ENCODE data around the gene MGLL. TPM values are rescaled to one million over a fixed set of nuclear protein-coding genes. Genes with fewer than 3 reads are reported as not detected.

Gene MGLL
- total and polyA plus RNA-seq, 4 donors = 9.4 to 277 (median 74.2) TPM

DNA sequence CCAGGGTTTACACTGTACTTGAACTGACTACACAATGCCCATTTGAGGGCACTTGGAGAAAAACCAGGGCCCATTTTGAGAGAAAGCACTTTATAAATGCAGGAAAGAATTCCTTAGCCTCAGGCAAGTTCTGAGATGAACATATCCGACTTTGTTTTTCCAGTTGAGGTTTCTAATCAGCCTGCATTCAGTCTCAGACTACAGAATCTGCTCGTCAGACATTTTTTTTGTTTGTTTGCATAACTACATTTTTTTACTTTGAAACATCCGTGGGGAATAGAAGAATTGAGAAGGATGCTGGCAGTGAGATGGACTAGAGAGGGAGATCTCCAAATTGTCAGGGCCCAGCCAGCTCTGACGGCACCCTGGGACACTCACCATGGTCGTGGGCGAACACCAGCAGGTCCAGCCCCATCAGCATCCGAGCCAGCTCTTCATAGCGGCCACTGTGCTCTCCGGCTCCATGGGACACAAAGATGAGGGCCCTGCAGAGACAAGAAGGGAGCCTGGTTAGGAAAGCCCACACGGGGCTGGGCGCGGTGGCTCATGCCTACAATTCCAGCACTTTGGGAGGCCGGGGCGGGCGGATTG is 40.8 kb downstream of the MGLL start:
- H3K4me3 ChIP-seq (ENCODE audit: low read depth in 1 of 3, low read length in 3 of 3) = no peak overlapping the region
- H3K36me3 ChIP-seq (ENCODE audit: control insufficient read depth in 4 of 4, insufficient read depth in 3 of 4, low read depth in 1 of 4, low read length in 3 of 4) = peaks cover 1 to 18% (median 13%) of the 10 kb centered on the region in 4 donors
- no peak for DNase-seq (ENCODE audit: low spot score)
- H3K9me3 ChIP-seq (ENCODE audit: control insufficient read depth in 4 of 4, low read length in 3 of 4) = peaks cover 0 to 5% (median 2%) of the 10 kb centered on the region in 4 donors
- no peak overlapping the region for H3K27ac ChIP-seq (ENCODE audit: low read depth in 1 of 2, low read length in 2 of 2)
- TF ChIP-seq SP1 (IDR thresholded peaks at IDR 0.05) = no peak
- TF ChIP-seq NR2F2 (IDR thresholded peaks at IDR 0.05) = no peak
- no peak for TF ChIP-seq RXRA (IDR thresholded peaks at IDR 0.05)
- TF ChIP-seq FOXA2 (IDR thresholded peaks at IDR 0.05) = no peak
- TF ChIP-seq TAF1 (conservative IDR thresholded peaks at IDR 0.05) = no peak
- no peak for TF ChIP-seq RAD21 (IDR thresholded peaks at IDR 0.05)
- TF ChIP-seq, protein P1, sequence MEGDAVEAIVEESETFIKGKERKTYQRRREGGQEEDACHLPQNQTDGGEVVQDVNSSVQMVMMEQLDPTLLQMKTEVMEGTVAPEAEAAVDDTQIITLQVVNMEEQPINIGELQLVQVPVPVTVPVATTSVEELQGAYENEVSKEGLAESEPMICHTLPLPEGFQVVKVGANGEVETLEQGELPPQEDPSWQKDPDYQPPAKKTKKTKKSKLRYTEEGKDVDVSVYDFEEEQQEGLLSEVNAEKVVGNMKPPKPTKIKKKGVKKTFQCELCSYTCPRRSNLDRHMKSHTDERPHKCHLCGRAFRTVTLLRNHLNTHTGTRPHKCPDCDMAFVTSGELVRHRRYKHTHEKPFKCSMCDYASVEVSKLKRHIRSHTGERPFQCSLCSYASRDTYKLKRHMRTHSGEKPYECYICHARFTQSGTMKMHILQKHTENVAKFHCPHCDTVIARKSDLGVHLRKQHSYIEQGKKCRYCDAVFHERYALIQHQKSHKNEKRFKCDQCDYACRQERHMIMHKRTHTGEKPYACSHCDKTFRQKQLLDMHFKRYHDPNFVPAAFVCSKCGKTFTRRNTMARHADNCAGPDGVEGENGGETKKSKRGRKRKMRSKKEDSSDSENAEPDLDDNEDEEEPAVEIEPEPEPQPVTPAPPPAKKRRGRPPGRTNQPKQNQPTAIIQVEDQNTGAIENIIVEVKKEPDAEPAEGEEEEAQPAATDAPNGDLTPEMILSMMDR (IDR thresholded peaks at IDR 0.05; ENCODE audit: low read depth, low read length, missing input control) = no peak
- TF ChIP-seq, protein P2, sequence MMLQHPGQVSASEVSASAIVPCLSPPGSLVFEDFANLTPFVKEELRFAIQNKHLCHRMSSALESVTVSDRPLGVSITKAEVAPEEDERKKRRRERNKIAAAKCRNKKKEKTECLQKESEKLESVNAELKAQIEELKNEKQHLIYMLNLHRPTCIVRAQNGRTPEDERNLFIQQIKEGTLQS (IDR thresholded peaks at IDR 0.05) = no peak
- TF ChIP-seq HNF4G (IDR thresholded peaks at IDR 0.05) = no peak
- TF ChIP-seq, protein P3, sequence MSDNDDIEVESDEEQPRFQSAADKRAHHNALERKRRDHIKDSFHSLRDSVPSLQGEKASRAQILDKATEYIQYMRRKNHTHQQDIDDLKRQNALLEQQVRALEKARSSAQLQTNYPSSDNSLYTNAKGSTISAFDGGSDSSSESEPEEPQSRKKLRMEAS (IDR thresholded peaks at IDR 0.05) = no peak
- no peak for TF ChIP-seq HNF4A (conservative IDR thresholded peaks at IDR 0.05)
- TF ChIP-seq FOXA1 (IDR thresholded peaks at IDR 0.05) = no peak
- no peak for TF ChIP-seq EGR1 (IDR thresholded peaks at IDR 0.05; ENCODE audit: low read depth in 2 of 2)
- TF ChIP-seq, protein P4, sequence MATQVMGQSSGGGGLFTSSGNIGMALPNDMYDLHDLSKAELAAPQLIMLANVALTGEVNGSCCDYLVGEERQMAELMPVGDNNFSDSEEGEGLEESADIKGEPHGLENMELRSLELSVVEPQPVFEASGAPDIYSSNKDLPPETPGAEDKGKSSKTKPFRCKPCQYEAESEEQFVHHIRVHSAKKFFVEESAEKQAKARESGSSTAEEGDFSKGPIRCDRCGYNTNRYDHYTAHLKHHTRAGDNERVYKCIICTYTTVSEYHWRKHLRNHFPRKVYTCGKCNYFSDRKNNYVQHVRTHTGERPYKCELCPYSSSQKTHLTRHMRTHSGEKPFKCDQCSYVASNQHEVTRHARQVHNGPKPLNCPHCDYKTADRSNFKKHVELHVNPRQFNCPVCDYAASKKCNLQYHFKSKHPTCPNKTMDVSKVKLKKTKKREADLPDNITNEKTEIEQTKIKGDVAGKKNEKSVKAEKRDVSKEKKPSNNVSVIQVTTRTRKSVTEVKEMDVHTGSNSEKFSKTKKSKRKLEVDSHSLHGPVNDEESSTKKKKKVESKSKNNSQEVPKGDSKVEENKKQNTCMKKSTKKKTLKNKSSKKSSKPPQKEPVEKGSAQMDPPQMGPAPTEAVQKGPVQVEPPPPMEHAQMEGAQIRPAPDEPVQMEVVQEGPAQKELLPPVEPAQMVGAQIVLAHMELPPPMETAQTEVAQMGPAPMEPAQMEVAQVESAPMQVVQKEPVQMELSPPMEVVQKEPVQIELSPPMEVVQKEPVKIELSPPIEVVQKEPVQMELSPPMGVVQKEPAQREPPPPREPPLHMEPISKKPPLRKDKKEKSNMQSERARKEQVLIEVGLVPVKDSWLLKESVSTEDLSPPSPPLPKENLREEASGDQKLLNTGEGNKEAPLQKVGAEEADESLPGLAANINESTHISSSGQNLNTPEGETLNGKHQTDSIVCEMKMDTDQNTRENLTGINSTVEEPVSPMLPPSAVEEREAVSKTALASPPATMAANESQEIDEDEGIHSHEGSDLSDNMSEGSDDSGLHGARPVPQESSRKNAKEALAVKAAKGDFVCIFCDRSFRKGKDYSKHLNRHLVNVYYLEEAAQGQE (IDR thresholded peaks at IDR 0.05) = no peak
- no peak for TF ChIP-seq GABPA (IDR thresholded peaks at IDR 0.05 in 1 of 2, conservative IDR thresholded peaks at IDR 0.05 in 1 of 2)
- no peak for TF ChIP-seq YY1 (IDR thresholded peaks at IDR 0.05)
- H3K4me1 ChIP-seq (ENCODE audit: control insufficient read depth in 4 of 4, insufficient read depth in 4 of 4, low read length in 3 of 4) = peaks cover 14 to 43% (median 31%) of the 10 kb centered on the region in 4 donors
- H3K27me3 ChIP-seq (ENCODE audit: control insufficient read depth in 4 of 4, insufficient read depth in 4 of 4, low read length in 3 of 4) = no peaks in the 10 kb centered on the region
- no peak overlapping the region for H3K9ac ChIP-seq (ENCODE audit: low read depth in 1 of 2, low read length in 2 of 2)
- WGBS = 90% methylated on average over 15 of the region's 15 CpGs
